Measurements from ENCODE around the gene STARD13. TPM values are rescaled to one million over a fixed set of nuclear protein-coding genes. Genes with fewer than 3 reads are reported as not detected.

STARD13 gene
- total RNA-seq, 1 experiment from 2014 or later = 2.1 TPM

GRCh38 chr13:33125821-33126570, 159.6 kb downstream of the STARD13 start:
- Histone ChIP-seq H3K23ac (ENCODE audit: insufficient read length, low read depth, low read length) (no peak overlapping the region), H2BK15ac (ENCODE audit: low read depth, low read length) (no peak overlapping the region), H3K9ac (ENCODE audit: extremely low read depth, insufficient read length, low read length) (no peak overlapping the region), H3K27ac (ENCODE audit: insufficient read length, low read depth, low read length) (no peak overlapping the region), H2BK20ac (ENCODE audit: low read depth, low read length, poor library complexity, severe bottlenecking) (no peak overlapping the region), H3K9me3 (ENCODE audit: control insufficient read depth, low read depth, low read length) (no peaks in the 10 kb centered on the region), H3K4me1 (ENCODE audit: insufficient read depth, low read length) (peaks cover 11% of the 10 kb centered on the region; the same call in 1 of the 2 replicates), H2BK120ac (ENCODE audit: low read depth, low read length, poor library complexity, severe bottlenecking) (no peak overlapping the region), H4K5ac (ENCODE audit: insufficient read length, low read depth, low read length) (no peak overlapping the region), H3K27me3 (ENCODE audit: insufficient read depth, low read length) (no peaks in the 10 kb centered on the region), H3K79me1 (ENCODE audit: insufficient read depth, low read depth, low read length, poor library complexity, severe bottlenecking) (no peaks in the 10 kb centered on the region), H3K14ac (ENCODE audit: insufficient read depth, low read length) (0 out of 2 replicates have a peak overlapping the region, but pooled peaks have one; percentile 56), H3T11ph (ENCODE audit: low read length) (no peak overlapping the region), H2BK12ac (ENCODE audit: insufficient read length, low read depth, low read length) (no peak overlapping the region), H4K91ac (ENCODE audit: insufficient read length, low read depth, low read length) (no peak overlapping the region), H2AK5ac (ENCODE audit: insufficient read length, low read length) (no peak overlapping the region), H3K4me2 (ENCODE audit: insufficient read depth, insufficient read length, low read length) (no peak overlapping the region), H3K18ac (ENCODE audit: insufficient read length, low read depth, low read length) (no peak overlapping the region), H3K23me2 (ENCODE audit: insufficient read length, low read depth, low read length, poor library complexity, severe bottlenecking) (no peaks in the 10 kb centered on the region), H4K8ac (replicated peaks; ENCODE audit: insufficient read length, low read depth, low read length) (no peak overlapping the region), H3K79me2 (ENCODE audit: insufficient read depth, low read length) (no peaks in the 10 kb centered on the region), H3K56ac (ENCODE audit: insufficient read length, low read depth, low read length) (no peak overlapping the region), H4K20me1 (ENCODE audit: control insufficient read depth, insufficient read depth, insufficient read length) (no peaks in the 10 kb centered on the region), H2AFZ (ENCODE audit: low read length) (no peak overlapping the region), H2BK5ac (ENCODE audit: insufficient read length, low read length) (no peak overlapping the region), H3K4ac (ENCODE audit: low read depth, low read length) (no peak overlapping the region)
- DNase-seq = peak; percentile 61
- Mint-ChIP-seq H3K36me3 (ENCODE audit: insufficient read depth in 1 of 3, low read depth in 3 of 3) (no peaks in the 10 kb centered on the region; a peak in 1 of 7 replicates), H3K27ac (peak overlapping the region in 2 of 3 experiments; percentile 66 to 68; a peak in 4 of 7 replicates), H3K4me1 (peaks cover 24 to 32% of the 10 kb centered on the region in 2 experiments), H3K9me3 (no peaks in the 10 kb centered on the region), H3K4me3 (no peak overlapping the region), H3K27me3 (ENCODE audit: low read depth) (no peaks in the 10 kb centered on the region)
- TF ChIP-seq CTCF (conservative IDR thresholded peaks at IDR 0.05) = no peak
- WGBS (ENCODE audit: extremely low coverage, insufficient read length, low lambda C conversion rate) = no CpG with 5 or more reads among the region's 10 CpGs

Data from H9 (cell line).